Stromal cell of bone marrow (primary cell): ENCODE data around the gene FLT3.
"Not testable (repeated sequence)": the region's sequence is repeated elsewhere in the genome, so short reads cannot be mapped to it uniquely, and the experiment has no call there.

Experiments
- DNase-seq: peaks from one replicate; pipeline ENCODE4 v3.0.0-alpha.2; 2012; ENCODE audit warnings: low read depth

FLT3 gene

DNA sequence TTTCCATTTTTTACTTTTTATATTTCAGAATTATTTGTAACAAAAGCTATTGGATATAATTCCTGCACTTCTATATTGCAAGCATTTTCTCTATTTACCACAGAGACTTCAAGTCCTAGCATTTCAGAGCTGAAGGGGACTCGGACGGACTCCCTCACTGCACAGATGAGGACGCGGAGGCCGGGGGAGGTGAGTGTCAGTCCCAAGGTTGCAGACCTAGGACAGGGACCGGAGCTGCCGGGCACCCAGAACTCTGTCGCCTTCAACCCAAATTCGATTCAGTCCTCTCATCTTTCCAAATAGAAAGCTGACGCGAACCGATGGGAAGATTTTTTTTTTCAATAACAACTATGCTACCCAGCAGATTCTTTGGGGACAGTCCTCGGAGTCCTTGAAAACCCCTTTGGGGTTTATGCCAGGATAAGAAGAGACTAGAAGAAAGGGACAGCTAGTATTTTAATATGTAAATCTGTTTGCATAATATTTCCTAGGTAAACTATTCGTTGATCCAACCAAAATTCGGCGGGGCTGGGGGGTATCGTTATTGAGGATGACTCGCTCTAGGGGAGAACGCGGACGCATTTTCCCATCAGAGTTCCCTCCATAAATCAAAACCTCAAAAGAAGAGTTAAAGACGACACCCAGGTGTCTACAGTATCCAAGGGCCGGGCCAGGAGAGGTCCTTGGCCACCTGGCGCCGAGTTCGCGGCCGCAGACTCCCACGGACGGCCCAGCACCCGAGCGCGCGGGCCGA, 803 bp downstream of the FLT3 start:
- no peak for DNase-seq

DNA sequence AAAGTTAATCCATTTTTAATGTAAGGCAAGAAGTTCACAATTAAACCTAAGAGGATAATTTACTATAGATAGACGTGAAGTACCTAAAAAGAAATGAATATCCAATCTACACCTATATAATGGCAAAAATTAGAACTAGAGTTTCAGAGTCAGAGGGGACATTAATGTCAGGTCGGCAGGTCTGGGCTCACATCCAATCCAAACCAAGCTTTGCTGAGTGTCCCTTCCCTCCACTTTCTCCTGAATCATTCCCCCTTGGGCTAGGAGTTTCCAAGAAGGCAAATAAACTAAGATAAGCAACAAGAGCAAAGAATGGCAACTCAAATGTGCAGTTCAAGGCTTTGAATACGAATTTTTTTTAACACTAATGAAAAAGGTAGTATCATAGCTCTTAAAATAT, 2.9 kb downstream of the FLT3 start:
- no peak for DNase-seq

DNA sequence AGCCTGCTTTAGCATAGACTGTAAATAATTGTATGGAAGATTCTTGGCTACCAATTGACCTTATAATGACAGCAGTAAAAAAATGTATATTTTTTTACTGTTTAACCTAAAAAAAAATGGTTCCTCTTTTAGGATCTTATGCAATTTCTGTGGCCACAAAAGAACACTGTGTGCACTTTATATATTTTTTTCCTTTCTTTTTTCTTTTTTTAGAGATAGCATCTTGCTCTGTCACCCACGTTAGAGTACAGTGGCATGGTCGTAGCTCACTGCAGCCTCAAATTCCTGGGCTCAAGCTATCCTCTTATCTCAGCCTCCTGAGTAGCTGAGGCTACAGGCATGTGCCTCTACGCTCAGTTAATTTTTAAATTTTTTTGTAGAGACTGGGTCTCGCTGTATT, 6.1 kb downstream of the FLT3 start:
- no peak for DNase-seq

DNA sequence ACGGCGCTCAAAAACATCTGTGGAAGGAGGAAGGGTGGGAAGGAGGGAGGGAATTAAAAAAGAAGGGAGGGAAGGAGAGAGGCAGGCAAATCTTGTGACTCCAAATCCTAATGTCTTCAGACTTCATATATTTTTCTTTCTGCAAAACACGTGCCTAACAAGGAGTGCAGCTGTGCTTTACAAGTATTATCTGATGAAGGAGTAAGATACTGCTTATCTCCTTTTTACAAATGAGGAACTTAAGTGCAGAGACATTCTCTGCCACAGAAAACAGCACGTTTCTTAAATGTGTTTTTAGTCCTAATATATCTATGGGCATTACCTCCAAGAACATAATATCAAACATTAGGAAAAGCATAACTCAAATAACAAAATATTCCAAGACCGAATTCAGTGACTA, 6.5 kb downstream of the FLT3 start:
- no peak for DNase-seq

DNA sequence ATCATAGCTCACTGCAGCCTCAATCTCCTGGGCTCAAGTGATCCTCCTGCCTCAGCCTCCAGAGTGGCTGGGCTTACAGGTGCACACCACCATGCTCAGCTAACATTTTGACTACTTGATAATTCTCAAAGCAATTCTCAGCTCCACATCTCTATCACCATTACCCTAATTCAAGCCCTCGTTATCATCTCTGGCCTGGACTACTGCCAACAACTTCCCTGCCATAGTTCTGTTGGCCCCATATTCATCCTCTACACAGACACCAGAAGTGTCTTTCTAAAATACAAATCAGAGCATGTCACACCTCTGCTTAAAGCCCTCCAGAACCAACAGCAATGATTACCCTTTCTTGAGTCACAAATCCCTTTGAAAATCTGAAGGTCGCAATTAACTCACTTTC, 7.9 kb downstream of the FLT3 start:
- DNase-seq: no peak

DNA sequence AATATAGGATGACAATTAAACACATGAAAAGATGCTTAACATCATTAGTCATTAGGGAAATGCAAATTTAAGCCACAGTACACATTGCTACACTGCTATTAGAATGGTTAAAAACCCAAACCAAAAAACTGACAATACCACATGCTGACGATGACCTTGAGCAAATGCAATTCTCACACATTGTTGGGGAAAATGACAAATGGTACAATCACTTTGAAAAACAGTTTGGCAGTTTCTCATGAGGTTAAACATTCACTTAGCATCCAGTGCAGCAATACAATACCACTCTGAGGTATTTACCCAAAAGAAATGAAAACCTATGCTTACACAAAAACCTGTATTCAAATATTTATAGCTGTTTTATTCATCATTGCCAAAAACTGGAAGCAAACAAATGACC, 11.3 kb downstream of the FLT3 start:
- no peak for DNase-seq

DNA sequence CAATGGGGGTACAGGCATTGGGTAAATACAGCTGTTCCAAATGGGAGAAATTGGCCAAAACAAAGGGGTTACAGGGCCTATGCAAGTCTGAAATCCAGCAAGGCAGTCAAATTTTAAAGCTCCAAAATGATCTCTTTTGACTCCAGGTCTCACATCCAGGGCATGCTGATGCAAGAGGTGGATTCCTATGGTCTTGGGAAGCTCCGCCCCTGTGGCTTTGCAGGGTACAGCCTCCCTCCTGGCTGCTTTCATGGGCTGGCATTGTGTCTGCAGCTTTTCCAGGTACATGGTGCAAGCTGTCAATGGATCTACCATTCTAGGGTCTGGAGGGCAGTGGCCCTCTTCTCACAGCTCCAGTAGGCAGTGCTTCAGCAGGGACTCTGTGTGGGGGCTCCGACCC, 22.6 kb downstream of the FLT3 start:
- DNase-seq: not testable (repeated sequence)

DNA sequence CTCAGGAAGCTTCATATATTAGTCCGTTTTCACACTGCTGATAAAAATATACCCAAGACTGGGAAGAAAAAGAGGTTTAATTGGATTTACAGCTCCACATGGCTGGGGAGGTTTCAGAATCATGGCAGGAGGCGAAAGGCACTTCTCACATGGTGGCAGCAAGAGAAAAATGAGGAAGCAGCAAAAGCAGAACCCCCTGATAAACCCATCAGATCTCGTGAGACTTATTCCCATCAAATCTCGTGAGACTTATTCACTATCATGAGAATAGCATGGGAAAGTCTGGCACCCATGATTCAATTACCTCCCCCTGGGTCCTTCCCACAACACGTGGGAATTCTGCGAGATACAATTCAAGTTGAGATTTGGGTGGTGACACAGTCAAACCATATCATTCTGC, 23.1 kb downstream of the FLT3 start:
- no peak for DNase-seq

DNA sequence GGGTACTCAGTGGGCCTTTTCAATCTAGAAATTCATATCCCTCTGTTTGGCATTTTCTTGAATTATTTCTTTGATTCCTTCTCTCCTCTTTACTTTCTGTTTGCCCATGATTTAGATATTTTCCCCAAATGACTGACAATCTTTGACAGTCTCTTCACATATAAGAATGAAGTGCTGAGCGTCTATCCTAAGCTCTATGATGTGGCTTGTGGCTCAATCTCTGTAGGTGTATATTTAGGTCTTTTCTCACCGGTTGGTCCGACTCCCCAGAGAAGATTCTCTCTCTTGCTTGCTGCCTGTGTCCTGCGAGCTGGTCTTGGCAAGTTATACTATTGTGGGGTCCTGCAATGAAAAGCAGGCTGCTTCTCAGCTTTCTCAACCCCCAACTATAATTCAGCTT, 29.0 kb downstream of the FLT3 start:
- DNase-seq: no peak

DNA sequence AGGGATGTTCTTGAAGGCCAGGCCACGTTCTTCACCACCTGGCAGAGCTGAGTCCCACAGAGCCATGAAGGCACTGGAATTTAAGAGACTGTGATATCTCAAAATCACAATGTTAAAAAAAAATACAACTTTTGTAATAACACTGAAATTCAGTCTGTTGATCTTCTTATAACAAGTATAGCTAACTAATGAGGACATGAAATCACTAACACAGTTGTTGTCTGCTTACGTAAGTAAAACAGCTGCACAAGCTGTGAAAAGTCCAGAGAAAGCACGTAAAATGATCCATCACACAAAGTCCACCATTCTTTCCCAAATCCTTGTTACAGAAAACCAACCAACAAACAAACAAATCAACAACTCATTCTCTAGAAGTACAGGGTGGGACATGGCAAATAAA, 32.9 kb downstream of the FLT3 start:
- no peak for DNase-seq

DNA sequence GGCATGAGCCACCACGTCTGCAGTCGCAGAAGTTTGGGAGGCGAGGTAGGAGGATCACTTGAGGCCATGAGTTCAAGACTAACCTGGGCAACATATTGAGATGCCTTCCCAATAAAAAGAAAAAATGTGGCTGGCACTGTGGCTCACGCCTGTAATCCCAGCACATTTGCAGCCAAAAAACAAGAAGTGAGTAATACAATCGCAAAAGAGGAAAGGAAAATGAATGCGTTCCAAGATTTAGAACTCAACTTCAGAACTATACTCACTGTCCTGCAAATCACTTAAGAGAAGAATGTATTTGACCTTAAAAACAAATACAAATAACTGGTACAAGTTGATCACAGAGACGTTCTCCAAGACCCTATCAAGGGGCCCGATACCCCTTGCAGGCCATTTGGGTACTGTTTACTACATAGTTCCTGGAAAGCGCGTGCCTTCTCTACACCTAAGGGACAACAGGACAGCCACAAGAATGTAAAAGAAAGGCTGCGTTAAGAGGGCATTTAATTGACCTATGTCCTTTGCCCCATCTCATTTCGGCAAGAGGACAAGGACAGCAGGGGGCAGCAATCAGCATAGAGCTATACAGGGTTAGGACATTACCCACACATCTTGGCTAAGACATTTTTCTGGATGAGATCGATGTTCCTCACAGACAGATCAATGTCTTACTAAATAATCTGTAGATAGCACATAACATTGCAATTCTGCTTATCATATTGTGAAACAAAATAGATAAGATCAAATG, 41.3 kb downstream of the FLT3 start:
- no peak for DNase-seq

DNA sequence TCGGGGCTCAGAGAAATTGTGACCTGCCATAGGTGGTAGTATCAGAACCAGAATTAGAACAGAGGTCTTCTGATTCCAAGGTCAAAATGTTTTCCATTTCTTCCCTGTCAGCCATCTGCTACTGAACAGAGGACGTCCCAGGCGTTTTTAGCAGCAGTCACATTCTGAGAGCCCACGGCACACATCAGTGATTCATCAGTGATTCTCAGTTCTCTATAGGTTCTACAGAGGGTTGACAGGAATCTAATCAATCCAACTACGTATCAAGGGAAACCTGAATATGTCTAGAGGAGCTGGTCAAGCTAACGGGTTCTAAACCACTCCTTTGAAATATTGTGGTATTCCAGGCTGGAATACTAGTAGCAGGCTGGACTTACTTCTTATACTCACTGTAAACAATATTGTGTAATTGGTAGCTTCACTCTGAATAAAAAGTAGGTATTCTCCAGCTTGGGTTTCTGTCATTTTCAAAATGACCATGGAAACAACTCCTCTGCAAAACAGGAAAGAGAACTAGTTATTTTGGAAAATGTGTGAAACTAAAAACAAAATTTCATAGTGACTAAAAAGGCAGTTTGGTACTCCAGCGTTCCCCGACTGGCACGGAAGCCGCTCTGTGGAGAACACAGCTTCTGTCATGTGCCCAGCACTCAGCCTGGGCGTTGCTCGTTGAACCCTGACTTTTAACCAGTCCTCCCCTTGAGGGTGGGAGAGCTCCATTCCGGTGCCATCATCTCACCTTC, 43.2 kb downstream of the FLT3 start:
- DNase-seq: no peak

DNA sequence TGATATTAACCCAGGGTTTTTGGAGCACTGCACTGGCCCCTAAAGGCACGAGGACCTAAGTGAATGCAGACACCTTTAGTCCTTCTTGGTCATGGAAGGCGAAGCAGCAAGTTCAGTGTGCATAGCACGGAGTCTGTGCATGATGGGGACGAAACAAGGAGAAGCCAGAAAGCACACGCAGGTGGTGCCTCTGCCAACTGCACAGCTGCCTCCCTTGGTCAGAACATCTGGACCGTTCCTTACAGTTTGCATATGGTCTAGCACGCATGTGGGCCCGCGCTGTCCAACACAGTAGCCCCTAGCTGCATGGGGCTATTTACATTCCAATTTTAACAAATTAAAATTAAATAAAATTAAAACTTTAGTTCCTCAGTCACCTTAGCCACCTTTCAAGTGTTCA, 44.0 kb downstream of the FLT3 start:
- no peak for DNase-seq

DNA sequence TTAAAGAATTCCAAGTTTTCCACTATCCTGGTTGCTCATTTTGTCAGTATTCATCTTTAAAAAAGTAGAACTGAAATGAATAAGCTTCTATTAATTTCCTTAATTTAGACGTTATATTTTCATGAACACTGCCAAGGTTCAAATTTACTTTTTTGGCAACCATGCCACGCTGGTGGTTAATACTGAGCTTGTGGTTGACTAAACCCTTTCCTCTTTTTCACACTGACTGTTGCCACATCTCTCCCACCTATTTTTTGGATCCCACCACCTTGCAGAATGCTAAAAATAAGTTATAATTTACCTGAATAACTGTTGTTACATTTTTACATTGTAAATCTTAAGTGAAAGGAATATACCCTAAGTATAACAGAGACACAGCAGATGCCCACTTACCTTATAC, 45.0 kb downstream of the FLT3 start:
- no peak for DNase-seq

DNA sequence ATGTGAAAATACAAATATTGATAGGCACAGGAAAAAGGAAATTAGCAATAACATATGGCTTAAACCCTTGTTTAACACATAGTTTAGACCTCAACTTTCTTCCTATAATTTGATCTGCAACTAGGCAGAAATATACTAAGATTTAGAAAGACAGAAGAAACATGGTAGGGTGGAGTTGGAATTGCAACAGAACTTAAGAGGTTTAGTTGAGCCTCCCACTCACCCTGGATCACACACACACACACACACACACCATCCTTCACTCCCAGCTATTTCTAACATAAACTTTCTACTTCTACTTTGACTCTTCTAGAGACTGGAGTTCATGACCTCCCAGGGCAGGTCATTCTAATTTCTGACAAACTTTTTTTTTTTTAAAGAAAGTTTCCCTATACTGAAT, 47.4 kb downstream of the FLT3 start:
- DNase-seq: no peak

DNA sequence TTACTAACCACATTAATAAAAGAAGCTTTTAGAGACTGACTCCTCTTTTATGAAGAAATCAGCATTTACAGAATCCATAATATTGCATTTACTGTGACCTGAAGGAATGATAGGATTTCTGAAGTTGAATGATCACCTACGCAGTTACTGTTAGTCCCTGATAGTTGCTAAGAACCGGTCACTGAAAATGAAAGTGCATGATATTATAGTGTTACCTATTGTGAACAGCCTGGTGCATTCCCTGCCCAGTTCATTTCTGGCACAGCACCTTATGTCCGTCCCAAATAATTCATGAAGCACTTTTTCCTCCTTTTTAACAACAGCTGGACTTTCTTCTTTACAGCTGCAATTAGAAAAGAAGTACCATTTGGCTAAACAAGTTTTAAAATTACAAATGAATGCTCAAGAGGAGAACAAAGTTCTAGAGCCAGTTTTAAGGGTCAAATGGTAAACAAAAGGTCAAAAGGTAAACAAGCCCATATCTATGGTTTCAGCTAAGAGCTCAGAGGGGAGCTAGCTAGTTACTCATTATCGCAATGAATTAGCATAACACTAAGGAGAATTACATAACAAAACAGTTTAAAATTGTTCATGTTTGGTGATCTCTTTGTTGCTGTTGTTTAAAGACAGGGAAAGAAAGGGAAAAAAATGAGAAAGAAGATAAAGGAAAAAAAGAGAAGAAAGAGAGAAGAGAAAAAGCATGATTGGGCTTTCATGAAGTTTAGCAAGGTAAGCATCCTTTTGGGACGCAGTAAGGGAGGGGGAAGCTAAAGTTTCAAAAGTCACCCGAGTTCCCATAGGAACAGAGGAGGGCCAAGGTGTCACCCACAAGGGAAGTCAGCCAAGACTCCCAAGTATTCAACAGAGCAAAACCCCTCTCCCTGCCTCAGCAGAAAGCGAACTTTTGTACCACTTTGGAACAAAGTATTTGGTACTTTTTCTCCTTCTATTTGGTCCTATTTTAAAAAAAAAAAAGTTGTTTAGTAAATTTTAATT, 50.2 kb downstream of the FLT3 start:
- no peak for DNase-seq

DNA sequence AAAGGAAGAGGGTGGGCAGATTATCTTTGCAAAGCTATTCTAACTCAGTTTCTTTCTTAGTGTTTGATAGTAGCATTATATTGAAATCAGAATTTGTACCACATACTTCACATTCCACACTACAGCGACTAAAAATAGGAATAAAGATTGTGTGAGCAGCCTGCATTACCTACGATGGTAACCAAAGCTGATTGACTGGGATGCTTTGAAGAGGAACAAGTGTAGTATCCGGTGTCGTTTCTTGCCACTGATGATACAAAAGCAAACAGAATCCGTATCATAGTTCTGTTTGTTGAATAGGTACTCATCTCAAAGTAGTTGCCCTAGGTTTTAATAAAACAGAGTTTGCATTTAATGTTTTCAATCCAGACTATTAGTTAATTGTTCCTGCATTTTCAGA, 51.2 kb downstream of the FLT3 start:
- DNase-seq: no peak

DNA sequence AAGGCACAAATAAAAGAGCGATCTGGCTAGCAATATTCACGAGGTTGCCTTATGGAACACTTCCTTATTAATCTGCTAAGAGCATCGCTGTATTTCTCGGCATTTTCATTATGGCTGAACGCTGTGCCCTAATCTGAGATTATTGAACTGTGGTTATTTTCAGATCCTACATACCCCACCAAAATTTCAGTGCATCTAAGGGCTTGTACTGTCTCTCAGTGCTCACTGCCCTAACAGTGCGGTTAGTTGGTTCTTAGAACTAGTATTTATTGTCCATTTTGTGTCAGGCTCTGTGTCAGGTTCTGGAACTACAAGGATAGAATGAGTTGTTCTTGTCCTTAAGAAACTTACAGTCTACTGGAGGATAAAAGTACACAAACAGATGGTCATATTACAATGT, 51.6 kb downstream of the FLT3 start:
- DNase-seq: no peak

DNA sequence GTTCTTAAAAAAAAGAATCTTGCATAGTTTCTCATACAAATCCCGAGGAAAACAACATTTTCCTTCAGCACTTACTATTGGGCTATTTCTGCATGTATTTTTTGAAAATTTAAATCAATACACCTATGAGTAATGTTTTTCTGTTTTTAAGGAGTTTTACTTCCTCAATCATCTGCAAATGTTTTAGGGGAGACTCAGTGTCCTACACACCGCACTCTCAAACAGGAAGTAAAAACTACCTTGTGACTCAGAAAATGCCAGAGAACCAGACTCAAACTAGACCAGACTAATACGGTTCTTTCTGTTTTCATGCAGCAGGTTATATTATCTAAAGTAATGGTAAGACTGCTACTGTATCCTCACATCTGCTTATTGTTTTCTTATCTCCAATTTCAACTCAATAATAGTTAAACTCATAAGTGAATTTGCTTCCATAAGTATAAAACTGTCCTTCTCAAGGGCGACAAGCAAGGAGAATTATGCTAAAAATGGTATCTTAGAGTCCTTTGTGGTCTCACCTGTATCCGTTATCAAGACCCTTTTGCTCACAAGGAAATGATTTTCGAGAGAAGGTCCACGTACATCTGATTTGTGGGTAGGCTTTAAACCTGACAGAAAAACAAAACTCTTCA, 52.5 kb downstream of the FLT3 start:
- no peak for DNase-seq

DNA sequence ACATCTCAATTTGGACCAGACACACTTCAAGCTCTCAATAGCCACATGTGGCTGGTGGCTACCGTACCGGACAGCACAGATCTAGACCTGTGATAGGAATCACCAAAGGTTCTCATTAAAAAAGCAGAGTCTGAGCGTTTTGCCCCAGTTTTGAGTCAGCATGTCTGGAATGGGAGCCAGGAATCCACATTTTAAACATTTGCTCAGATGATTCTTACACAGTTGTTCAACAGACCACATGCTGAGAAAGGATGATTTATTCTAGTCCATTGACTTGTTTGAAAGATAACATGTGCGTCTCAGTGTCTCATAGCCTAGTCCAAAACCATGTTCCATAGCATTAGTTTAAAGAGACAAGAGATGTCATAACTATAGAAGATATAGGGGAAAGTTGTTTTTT, 53.4 kb downstream of the FLT3 start:
- DNase-seq: no peak

DNA sequence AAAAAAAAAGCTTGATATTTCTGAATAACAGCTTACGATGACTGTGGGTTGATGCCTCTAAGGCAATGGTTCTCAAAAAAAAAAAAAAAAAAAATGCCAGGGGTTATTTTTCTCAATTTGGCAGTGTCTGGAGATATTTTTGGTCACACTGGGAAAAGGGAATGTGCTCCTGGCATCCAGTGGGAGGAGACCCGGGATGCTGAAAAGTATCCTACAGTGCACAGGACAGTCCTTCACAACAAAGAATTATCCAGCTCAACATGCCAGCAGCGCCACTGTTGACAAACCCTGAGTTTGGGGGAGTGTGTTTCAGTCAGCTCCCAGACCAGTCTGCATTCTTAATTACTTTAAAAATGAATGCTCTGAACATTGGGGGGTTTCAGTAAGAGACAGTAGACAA, 54.5 kb downstream of the FLT3 start:
- no peak for DNase-seq

DNA sequence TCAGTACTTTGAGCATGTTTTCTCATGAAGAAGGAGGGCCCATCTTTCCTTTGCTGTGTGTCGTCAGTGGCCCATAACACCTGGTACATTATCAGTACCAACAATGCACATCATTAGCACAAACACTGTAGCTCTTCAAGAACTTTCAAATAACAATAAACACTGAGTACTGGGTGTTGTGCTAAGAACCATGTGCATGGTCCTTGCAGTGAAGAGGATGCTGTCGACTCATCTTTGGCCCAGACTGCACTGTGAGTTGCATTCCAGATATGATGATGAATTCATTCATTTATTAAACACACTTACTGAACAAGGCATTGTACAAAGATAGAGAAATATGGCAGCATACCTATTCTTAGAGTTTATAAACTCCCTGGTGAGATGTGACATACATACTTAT, 55.8 kb downstream of the FLT3 start:
- no peak for DNase-seq
